ENCODE measurements around the gene KLRF2. TPM values are rescaled to one million over a fixed set of nuclear protein-coding genes. Genes with fewer than 3 reads are reported as not detected.

The KLRF2 gene
- total and polyA plus RNA-seq, 7 donors: not detected

- Histone ChIP-seq H3K27me3 (ENCODE audit: insufficient read depth in 3 of 3, low read length in 2 of 3) (no peaks in the 10 kb centered on the region), H3K36me3 (ENCODE audit: insufficient read depth in 1 of 2, low read depth in 1 of 2) (no peaks in the 10 kb centered on the region), H3K4me1 (no peaks in the 10 kb centered on the region), H3K4me3 (no peak overlapping the region), H3K9me3 (no peaks in the 10 kb centered on the region), H3K27ac (no peak overlapping the region)
- DNase-seq (no peak), ATAC-seq (no peak)
- TF ChIP-seq, protein P1, sequence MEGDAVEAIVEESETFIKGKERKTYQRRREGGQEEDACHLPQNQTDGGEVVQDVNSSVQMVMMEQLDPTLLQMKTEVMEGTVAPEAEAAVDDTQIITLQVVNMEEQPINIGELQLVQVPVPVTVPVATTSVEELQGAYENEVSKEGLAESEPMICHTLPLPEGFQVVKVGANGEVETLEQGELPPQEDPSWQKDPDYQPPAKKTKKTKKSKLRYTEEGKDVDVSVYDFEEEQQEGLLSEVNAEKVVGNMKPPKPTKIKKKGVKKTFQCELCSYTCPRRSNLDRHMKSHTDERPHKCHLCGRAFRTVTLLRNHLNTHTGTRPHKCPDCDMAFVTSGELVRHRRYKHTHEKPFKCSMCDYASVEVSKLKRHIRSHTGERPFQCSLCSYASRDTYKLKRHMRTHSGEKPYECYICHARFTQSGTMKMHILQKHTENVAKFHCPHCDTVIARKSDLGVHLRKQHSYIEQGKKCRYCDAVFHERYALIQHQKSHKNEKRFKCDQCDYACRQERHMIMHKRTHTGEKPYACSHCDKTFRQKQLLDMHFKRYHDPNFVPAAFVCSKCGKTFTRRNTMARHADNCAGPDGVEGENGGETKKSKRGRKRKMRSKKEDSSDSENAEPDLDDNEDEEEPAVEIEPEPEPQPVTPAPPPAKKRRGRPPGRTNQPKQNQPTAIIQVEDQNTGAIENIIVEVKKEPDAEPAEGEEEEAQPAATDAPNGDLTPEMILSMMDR (IDR thresholded peaks at IDR 0.05): no peak
- intact Hi-C loops (cut with DNase I): no loop called here
- WGBS, 3 donors: 82 to 86% (median 82%) methylated on average over 4 of the region's 4 CpGs
Measured at GRCh38 chr12:9880532-9881078, 684 bp upstream of the KLRF2 start.

- H3K27ac ChIP-seq: no peak overlapping the region
- H3K36me3 ChIP-seq (ENCODE audit: insufficient read depth in 1 of 2, low read depth in 1 of 2): no peaks in the 10 kb centered on the region
- no peak overlapping the region for H3K4me3 ChIP-seq
- 91 to 94% (median 92%) methylated on average over 5 of the region's 5 CpGs for WGBS, 3 donors
- H3K9me3 ChIP-seq: no peaks in the 10 kb centered on the region
- no peaks in the 10 kb centered on the region for H3K27me3 ChIP-seq (ENCODE audit: insufficient read depth in 3 of 3, low read length in 2 of 3)
- TF ChIP-seq, protein P1 (IDR thresholded peaks at IDR 0.05): no peak
- intact Hi-C loops (cut with DNase I): no loop called here
- ATAC-seq: no peak
- H3K4me1 ChIP-seq: no peaks in the 10 kb centered on the region
- no peak for DNase-seq
Measured at GRCh38 chr12:9881988-9882387, 699 bp downstream of the KLRF2 start.

- ATAC-seq (no peak), DNase-seq (no peak)
- Histone ChIP-seq H3K27ac (no peak overlapping the region), H3K36me3 (ENCODE audit: insufficient read depth in 1 of 2, low read depth in 1 of 2) (no peaks in the 10 kb centered on the region), H3K4me3 (no peak overlapping the region), H3K9me3 (no peaks in the 10 kb centered on the region), H3K4me1 (no peaks in the 10 kb centered on the region), H3K27me3 (ENCODE audit: insufficient read depth in 3 of 3, low read length in 2 of 3) (no peaks in the 10 kb centered on the region)
- intact Hi-C loops (cut with DNase I): no loop called here
- TF ChIP-seq, protein P1 (IDR thresholded peaks at IDR 0.05): no peak
Measured at GRCh38 chr12:9883175-9883574, 1.9 kb downstream of the KLRF2 start.

DNA sequence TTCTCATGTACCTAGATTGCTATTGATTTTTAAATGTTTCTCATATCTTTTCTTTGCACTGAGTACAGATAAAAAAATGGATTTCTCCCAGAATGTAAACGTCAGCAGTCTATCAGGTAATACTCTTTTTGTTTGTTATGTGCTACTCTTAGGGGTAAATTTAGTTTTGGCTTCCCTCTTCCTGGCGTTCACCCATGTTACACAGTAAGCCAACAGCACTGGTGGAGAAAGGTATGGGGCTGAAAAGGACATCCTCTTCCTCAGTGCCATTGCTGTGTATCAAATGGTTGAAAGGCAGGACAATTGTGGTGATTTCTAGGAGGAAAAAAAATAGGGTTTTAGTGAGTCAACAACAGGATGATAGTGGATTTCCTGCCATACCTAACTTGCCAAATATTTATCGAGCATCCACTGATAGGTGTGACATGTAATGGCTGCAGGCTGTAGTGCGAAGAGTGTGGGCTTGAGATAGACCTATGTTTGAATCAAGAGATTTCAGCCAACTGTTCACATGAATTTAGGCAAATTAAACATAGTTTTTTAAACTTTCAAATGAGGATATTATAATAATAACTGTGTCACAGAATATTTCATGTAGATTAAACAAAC lies 7.5 kb downstream of the KLRF2 start:
- Histone ChIP-seq H3K27me3 (ENCODE audit: insufficient read depth in 3 of 3, low read length in 2 of 3) (no peaks in the 10 kb centered on the region), H3K4me1 (no peaks in the 10 kb centered on the region), H3K36me3 (ENCODE audit: insufficient read depth in 1 of 2, low read depth in 1 of 2) (no peaks in the 10 kb centered on the region), H3K9me3 (no peaks in the 10 kb centered on the region), H3K27ac (no peak overlapping the region), H3K4me3 (no peak overlapping the region)
- no peak for ATAC-seq
- no peak for DNase-seq
- TF ChIP-seq, protein P1 (IDR thresholded peaks at IDR 0.05): no peak
- 51 to 66% (median 54%) methylated on average over 4 of the region's 4 CpGs for WGBS, 3 donors
- intact Hi-C loops (cut with DNase I): no loop called here
